Spleen (tissue), 11 donors: ENCODE data around the gene CFAP54. TPM values are rescaled to one million over a fixed set of nuclear protein-coding genes. Genes with fewer than 3 reads are reported as not detected.
A peak's percentile ranks its signal among the peaks of the same experiment; 100 is the strongest.
"Not testable (repeated sequence)": the region's sequence is repeated elsewhere in the genome, so short reads cannot be mapped to it uniquely, and the experiment has no call there.

Experiments used
- DNase-seq: peaks from one replicate; pipeline ENCODE4 v3.0.0-alpha.2; 2020
- H3K27ac ChIP-seq, 8 donors: fragments of 200-600 bp; sonication (generic) in 7 of 8; 1 replicate in 4 of 8; 2 replicates in 4 of 8; pipeline versions ENCODE4 v1.5.0 to v1.8.0; 2016 to 2021; ENCODE audit warnings: inconsistent platforms in 4 of 8, mild to moderate bottlenecking in 4 of 8, moderate library complexity in 1 of 8
- H3K27me3 ChIP-seq, 7 donors: fragments of 200-600 bp; sonication (generic) in 6 of 7; replicated peaks in 1 of 7; 1 replicate in 4 of 7; 2 replicates in 3 of 7; pipeline versions ENCODE4 v1.5.0 to v1.8.0; 2016 to 2021; ENCODE audit warnings: inconsistent platforms in 3 of 7, mild to moderate bottlenecking in 1 of 7
- H3K36me3 ChIP-seq, 6 donors: fragments of 200-600 bp; sonication (generic) in 5 of 6; 1 replicate in 4 of 6; 2 replicates in 2 of 6; pipeline versions ENCODE4 v1.5.0 to v1.8.0; 2016 to 2021; ENCODE audit warnings: inconsistent platforms in 2 of 6
- H3K4me1 ChIP-seq, 6 donors: fragments of 200-600 bp; sonication (generic) in 5 of 6; 1 replicate in 3 of 6; 2 replicates in 3 of 6; pipeline versions ENCODE4 v1.5.0 to v1.8.0; 2016 to 2021; ENCODE audit warnings: inconsistent platforms in 3 of 6
- H3K4me3 ChIP-seq, 8 donors: fragments of 200-600 bp; sonication (generic) in 7 of 8; 1 replicate in 4 of 8; 2 replicates in 4 of 8; pipeline versions ENCODE4 v1.5.0 to v1.8.0; 2016 to 2021; ENCODE audit warnings: inconsistent platforms in 4 of 8, mild to moderate bottlenecking in 4 of 8, moderate library complexity in 2 of 8
- H3K9me3 ChIP-seq, 8 donors: fragments of 200-600 bp; sonication (generic) in 7 of 8; 1 replicate in 4 of 8; 2 replicates in 4 of 8; pipeline versions ENCODE4 v1.5.0 to v1.8.0; 2016 to 2021; ENCODE audit warnings: inconsistent platforms in 4 of 8
- POLR2A ChIP-seq, 3 donors: fragments of 450-650 bp; IDR thresholded peaks; one replicate each; pipeline ENCODE4 v1.5.1; 2017; ENCODE audit warnings: antibody characterized with exemption in 3 of 3, mild to moderate bottlenecking in 1 of 3
- POLR2AphosphoS5 ChIP-seq, 3 donors: sonication (generic); formaldehyde crosslinking; IDR thresholded peaks; one replicate each; pipeline ENCODE4 v1.5.1; 2017; ENCODE audit warnings: antibody characterized with exemption in 3 of 3
- WGBS, 5 donors: extraction: QIAGEN DNeasy Blood & Tissue Kit in 3 of 5; methylation state at CpG; one replicate each; pipeline versions ENCODE4 v1.1.5 to v1.1.7; 2013 to 2018; 5-methylcytosine and 5-hydroxymethylcytosine counted together
- intact Hi-C: fragments of 100-400 bp; cut with DNase I; formaldehyde crosslinking; loops from one replicate; pipeline ENCODE4 v1.15.0; 2023; ENCODE audit warnings: low total_unique reads
- polyA plus RNA-seq, 3 donors: library from polyadenylated mRNA; stranded (reverse); fragments of 200-250 nt; gene quantifications; one replicate each; pipeline ENCODE4 v1.2.1, GENCODE V29; 2013
- total RNA-seq, 7 donors: library from RNA; depleted of rRNA in 3 of 7; stranded (reverse); fragments of >200 nt in 3 of 7; fragmentation: NEBNext Ultra II Directional in 4 of 7; extraction: Animal tissue kit (Norgen Biotek cat#: 25700) in 4 of 7; gene quantifications; one replicate each; pipeline versions ENCODE4 v1.1.0 to v1.2.1, GENCODE V29; 2016 to 2021
- TF ChIP-seq, protein P1 (sequence below), 11 experiments: fragments of 200-600 bp in 7 of 11; fragments of 450-650 bp in 4 of 11; sonication (generic) in 4 of 11; IDR thresholded peaks in 8 of 11; conservative IDR thresholded peaks in 3 of 11; 1 replicate in 7 of 11; 2 replicates in 4 of 11; pipeline versions ENCODE4 v1.4.0 to v1.8.0; 2016 to 2021; ENCODE audit warnings: antibody characterized with exemption in 11 of 11, inconsistent platforms in 4 of 11, mild to moderate bottlenecking in 1 of 11
- donor health status: healthy with polysubstance abuse.
- donor health status: DM: no; HTN: no; CAD: no; lungs with moderate emphysema.
- donor health status: DM: no; HTN: no; CAD: no.
- donor health status: Bipolar disorder and iron deficiency.
- donor health status: healthy.
- donor health status: DM: no; HTN: no; CAD: no.
- donor health status: DM: yes; HTN: yes; CAD: no.

CFAP54 gene
- total and polyA plus RNA-seq, 10 donors: 0.09 to 3.6 (median 2.1) TPM

DNA sequence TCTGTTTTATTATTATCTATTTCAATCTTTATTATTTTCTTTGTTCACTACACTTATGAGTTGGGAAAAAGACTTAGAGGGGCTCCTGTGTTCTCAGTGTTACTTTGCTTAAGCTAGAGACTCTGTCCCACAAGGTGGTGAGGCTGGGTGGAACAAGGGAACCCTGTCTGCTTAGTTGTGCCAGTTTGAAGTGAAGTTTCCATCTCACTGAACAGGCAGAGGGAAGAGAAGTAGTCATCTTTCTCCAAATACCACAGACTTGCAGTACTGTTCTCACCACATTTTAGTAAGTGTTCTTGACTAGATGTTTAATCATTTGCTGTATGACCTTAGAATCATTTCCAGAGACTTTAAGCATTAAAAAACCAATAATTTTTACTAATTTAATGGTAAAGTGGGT is 222.0 kb downstream of the CFAP54 start:
- TF ChIP-seq POLR2A (IDR thresholded peaks at IDR 0.05) (no peak), POLR2AphosphoS5 (IDR thresholded peaks at IDR 0.05) (no peak)
- TF ChIP-seq, protein P1, sequence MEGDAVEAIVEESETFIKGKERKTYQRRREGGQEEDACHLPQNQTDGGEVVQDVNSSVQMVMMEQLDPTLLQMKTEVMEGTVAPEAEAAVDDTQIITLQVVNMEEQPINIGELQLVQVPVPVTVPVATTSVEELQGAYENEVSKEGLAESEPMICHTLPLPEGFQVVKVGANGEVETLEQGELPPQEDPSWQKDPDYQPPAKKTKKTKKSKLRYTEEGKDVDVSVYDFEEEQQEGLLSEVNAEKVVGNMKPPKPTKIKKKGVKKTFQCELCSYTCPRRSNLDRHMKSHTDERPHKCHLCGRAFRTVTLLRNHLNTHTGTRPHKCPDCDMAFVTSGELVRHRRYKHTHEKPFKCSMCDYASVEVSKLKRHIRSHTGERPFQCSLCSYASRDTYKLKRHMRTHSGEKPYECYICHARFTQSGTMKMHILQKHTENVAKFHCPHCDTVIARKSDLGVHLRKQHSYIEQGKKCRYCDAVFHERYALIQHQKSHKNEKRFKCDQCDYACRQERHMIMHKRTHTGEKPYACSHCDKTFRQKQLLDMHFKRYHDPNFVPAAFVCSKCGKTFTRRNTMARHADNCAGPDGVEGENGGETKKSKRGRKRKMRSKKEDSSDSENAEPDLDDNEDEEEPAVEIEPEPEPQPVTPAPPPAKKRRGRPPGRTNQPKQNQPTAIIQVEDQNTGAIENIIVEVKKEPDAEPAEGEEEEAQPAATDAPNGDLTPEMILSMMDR (IDR thresholded peaks at IDR 0.05 in 8 of 11, conservative IDR thresholded peaks at IDR 0.05 in 3 of 11): no peak
- Histone ChIP-seq H3K4me1 (no peaks in the 10 kb centered on the region), H3K4me3 (no peak overlapping the region), H3K9me3 (no peaks in the 10 kb centered on the region), H3K27me3 (peaks cover 0 to 3% (median 0%) of the 10 kb centered on the region in 7 donors), H3K36me3 (no peaks in the 10 kb centered on the region), H3K27ac (no peak overlapping the region)
- no peak for DNase-seq
- intact Hi-C loops: no loop called here

DNA sequence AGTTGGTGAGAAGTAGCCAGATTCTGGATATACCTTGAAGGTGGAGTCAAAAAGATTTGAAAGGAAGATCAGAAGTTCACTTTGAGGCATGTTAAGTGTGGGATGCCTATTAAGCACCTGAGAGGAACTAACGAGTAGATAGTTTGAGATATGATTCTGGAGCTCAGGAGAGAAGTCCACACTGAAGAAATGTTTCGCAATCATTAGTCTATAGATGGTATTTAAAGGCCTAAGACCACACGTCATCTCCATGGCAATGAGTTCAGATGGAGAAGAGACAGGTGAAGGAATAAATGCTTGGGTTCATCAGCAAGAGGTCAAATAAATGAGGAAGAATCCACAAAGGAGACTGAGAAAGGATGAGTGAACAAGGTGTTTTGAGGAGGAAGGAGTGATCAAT is 224.8 kb downstream of the CFAP54 start:
- TF ChIP-seq POLR2A (IDR thresholded peaks at IDR 0.05): no peak
- TF ChIP-seq POLR2AphosphoS5 (IDR thresholded peaks at IDR 0.05): no peak
- TF ChIP-seq, protein P1 (IDR thresholded peaks at IDR 0.05 in 8 of 11, conservative IDR thresholded peaks at IDR 0.05 in 3 of 11): no peak
- Histone ChIP-seq H3K27me3 (peaks cover 0 to 3% (median 0%) of the 10 kb centered on the region in 7 donors), H3K27ac (no peak overlapping the region), H3K9me3 (no peaks in the 10 kb centered on the region), H3K4me3 (no peak overlapping the region), H3K4me1 (no peaks in the 10 kb centered on the region), H3K36me3 (no peaks in the 10 kb centered on the region)
- 79 to 91% (median 89%) methylated on average over 3 of the region's 3 CpGs for WGBS, 5 donors
- DNase-seq: no peak
- intact Hi-C loops: no loop called here

DNA sequence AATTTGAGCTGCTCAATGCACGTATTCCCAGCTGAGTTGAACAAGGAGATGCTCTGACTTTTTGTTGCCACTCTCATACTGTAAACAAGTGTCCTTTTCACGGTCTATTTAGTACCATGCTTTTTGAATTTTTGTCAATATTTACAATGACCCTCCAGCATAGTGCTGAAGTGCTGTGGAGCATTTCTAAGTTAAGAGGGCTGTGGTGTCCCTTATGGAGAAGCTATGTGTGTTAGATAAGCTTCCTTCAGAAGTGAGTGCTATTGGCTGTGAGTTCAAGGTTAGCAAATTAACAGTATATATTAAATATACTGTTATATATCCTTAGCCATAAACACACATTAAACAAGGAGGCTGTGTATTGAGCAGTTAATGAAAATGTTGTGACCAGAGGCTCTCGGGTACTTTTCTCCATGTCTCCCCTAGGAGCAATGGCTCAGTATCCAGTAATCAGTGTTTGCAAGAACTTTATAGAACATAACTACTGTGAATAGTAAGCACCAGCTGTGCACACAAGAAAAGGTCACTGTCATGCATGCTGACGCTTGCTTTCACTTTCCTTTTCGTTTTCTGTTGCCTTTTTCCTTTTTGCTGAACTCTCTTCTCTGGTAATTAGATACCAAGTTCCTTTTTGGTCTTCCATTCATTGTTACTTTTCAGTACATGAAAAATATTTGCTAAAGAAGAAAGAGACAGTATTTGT is 230.4 kb downstream of the CFAP54 start:
- peak overlapping the region; percentile 49 to 81 (median 70) for H3K27ac ChIP-seq
- TF ChIP-seq POLR2AphosphoS5 (IDR thresholded peaks at IDR 0.05) (no peak), POLR2A (IDR thresholded peaks at IDR 0.05) (no peak)
- TF ChIP-seq, protein P1 (IDR thresholded peaks at IDR 0.05 in 8 of 11, conservative IDR thresholded peaks at IDR 0.05 in 3 of 11): no peak
- 40 to 49% (median 44%) methylated on average over 5 of the region's 5 CpGs for WGBS, 5 donors

DNA sequence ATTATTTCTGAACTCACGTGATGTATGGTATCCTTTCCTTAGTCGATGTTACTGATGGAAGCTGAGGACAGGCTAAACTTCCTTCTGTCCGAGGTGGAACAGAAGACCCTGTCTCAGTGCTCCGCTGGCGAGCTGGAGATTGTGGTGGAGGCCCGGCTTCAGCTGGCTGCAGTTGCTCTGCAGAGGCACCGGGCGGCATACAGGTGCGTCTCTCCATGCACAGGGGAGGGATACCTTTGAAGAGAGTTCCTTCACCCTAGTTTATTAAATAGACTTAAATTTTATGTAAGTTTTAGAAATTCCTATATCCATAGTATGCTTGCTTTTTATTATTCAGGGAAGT is 231.0 kb downstream of the CFAP54 start:
- WGBS, 5 donors: 31 to 51% (median 43%) methylated on average over 9 of the region's 9 CpGs
- TF ChIP-seq POLR2AphosphoS5 (IDR thresholded peaks at IDR 0.05): no peak
- TF ChIP-seq, protein P1 (IDR thresholded peaks at IDR 0.05 in 8 of 11, conservative IDR thresholded peaks at IDR 0.05 in 3 of 11): no peak
- TF ChIP-seq POLR2A (IDR thresholded peaks at IDR 0.05): no peak
- Histone ChIP-seq H3K36me3 (no peaks in the 10 kb centered on the region), H3K4me3 (peak overlapping the region; percentile 16 to 63 (median 33)), H3K27ac (peak overlapping the region; percentile 49 to 81 (median 70)), H3K9me3 (no peaks in the 10 kb centered on the region), H3K4me1 (peaks cover 0 to 15% (median 8%) of the 10 kb centered on the region in 6 donors), H3K27me3 (no peaks in the 10 kb centered on the region)
- DNase-seq: peak; percentile 80
- intact Hi-C loops: no loop called here

More for the DNA sequence above, 230.4 kb downstream of the CFAP54 start:
- Histone ChIP-seq H3K36me3 (no peaks in the 10 kb centered on the region), H3K9me3 (no peaks in the 10 kb centered on the region), H3K4me1 (peaks cover 0 to 15% (median 8%) of the 10 kb centered on the region in 6 donors), H3K4me3 (peak overlapping the region; percentile 16 to 63 (median 33)), H3K27me3 (no peaks in the 10 kb centered on the region)
- intact Hi-C loops: no loop called here
- DNase-seq: no peak

DNA sequence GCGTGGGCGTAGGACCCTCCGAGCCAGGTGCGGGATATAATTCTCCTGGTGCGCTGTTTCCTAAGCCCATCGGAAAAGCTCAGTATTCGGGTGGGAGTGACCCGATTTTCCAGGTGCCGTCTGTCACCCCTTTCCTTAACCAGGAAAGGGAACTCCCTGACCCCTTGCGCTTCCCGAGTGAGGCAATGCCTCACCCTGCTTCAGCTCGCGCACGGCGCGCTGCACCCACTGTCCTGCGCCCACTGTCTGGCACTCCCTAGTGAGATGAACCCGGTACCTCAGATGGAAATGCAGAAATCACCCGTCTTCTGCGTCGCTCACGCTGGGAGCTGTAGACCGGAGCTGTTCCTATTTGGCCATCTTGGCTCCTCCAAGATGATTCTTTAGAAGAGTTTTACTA is 240.1 kb downstream of the CFAP54 start:
- H3K27me3 ChIP-seq, intact Hi-C loops, H3K36me3 ChIP-seq, DNase-seq, H3K9me3 ChIP-seq, H3K4me1 ChIP-seq, H3K27ac ChIP-seq, H3K4me3 ChIP-seq: not testable (repeated sequence)
- WGBS, 5 donors: 86 to 97% (median 95%) methylated on average over 20 to 23 of the region's 23 CpGs
